Glutamatergic neuron (in vitro differentiated cells): ENCODE measurements around the gene PILRA. TPM values are rescaled to one million over a fixed set of nuclear protein-coding genes. Genes with fewer than 3 reads are reported as not detected.

ENCODE experiments used
- DNase-seq: peaks from one replicate; pipeline ENCODE4 v3.0.0; 2022
- H3K27ac Mint-ChIP-seq: one replicate; pipeline ENCODE4 v1.8.0; 2020; ENCODE audit warnings: mild to moderate bottlenecking, mixed read lengths, inconsistent platforms; ENCODE audit not compliant: unreplicated experiment
- H3K27me3 Mint-ChIP-seq: one replicate; pipeline ENCODE4 v1.8.0; 2020; ENCODE audit warnings: mild to moderate bottlenecking, moderate library complexity, mixed read lengths, inconsistent platforms; ENCODE audit not compliant: unreplicated experiment
- H3K36me3 Mint-ChIP-seq: one replicate; pipeline ENCODE4 v1.8.0; 2020; ENCODE audit warnings: mild to moderate bottlenecking, mixed read lengths, inconsistent platforms; ENCODE audit not compliant: unreplicated experiment
- H3K4me1 Mint-ChIP-seq: one replicate; pipeline ENCODE4 v1.8.0; 2020; ENCODE audit warnings: mild to moderate bottlenecking, low read depth, mixed read lengths, inconsistent platforms; ENCODE audit not compliant: unreplicated experiment
- H3K4me3 Mint-ChIP-seq: one replicate; pipeline ENCODE4 v1.8.0; 2020; ENCODE audit warnings: mild to moderate bottlenecking, mixed read lengths, inconsistent platforms; ENCODE audit not compliant: unreplicated experiment
- H3K9me3 Mint-ChIP-seq: one replicate; pipeline ENCODE4 v1.8.0; 2020; ENCODE audit warnings: mild to moderate bottlenecking, moderate library complexity, mixed read lengths, inconsistent platforms; ENCODE audit not compliant: unreplicated experiment
- CTCF ChIP-seq: fragments of 200-600 bp; sonication (generic); IDR thresholded peaks from one replicate; pipeline ENCODE4 v1.5.0; 2021; ENCODE audit not compliant: partially characterized antibody, unreplicated experiment
- total RNA-seq: library from RNA; stranded (reverse); fragmentation: NEBNext Ultra II Directional; extraction: Animal tissue kit (Norgen Biotek cat#: 25700); gene quantifications from one replicate; pipeline ENCODE4 v1.2.1, GENCODE V29; 2021; ENCODE audit not compliant: unreplicated experiment

The PILRA gene
- total RNA-seq, 1 donor from 2014 or later, result 12.5 TPM

- Mint-ChIP-seq H3K9me3 (peaks cover 3% of the 10 kb centered on the region), H3K36me3 (no peaks in the 10 kb centered on the region)
- TF ChIP-seq CTCF, result no peak
Measured at GRCh38 chr7:100411101-100411500, 37.8 kb downstream of the PILRA start.

GRCh38 chr7:100413346-100413745, 40.1 kb downstream of the PILRA start:
- DNase-seq, result no peak
- peaks cover 2% of the 10 kb centered on the region for H3K27me3 Mint-ChIP-seq
- H3K27ac Mint-ChIP-seq, result no peak overlapping the region
- H3K36me3 Mint-ChIP-seq, result no peaks in the 10 kb centered on the region
- peaks cover 1% of the 10 kb centered on the region for H3K9me3 Mint-ChIP-seq
- no peaks in the 10 kb centered on the region for H3K4me1 Mint-ChIP-seq
- H3K4me3 Mint-ChIP-seq, result no peak overlapping the region
- TF ChIP-seq CTCF, result no peak

More at GRCh38 chr7:100411101-100411500, 37.8 kb downstream of the PILRA start:
- no peak overlapping the region for H3K4me3 Mint-ChIP-seq
- no peak overlapping the region for H3K27ac Mint-ChIP-seq
- H3K4me1 Mint-ChIP-seq, result no peaks in the 10 kb centered on the region
- no peak for DNase-seq
- H3K27me3 Mint-ChIP-seq, result peaks cover 2% of the 10 kb centered on the region

GRCh38 chr7:100413889-100414288, 40.6 kb downstream of the PILRA start:
- no peak for TF ChIP-seq CTCF
- Mint-ChIP-seq H3K4me1 (no peaks in the 10 kb centered on the region), H3K27me3 (peaks cover 2% of the 10 kb centered on the region), H3K27ac (no peak overlapping the region), H3K4me3 (no peak overlapping the region), H3K36me3 (no peaks in the 10 kb centered on the region), H3K9me3 (peaks cover 1% of the 10 kb centered on the region)
- no peak for DNase-seq

- Mint-ChIP-seq H3K4me3 (no peak overlapping the region), H3K27ac (no peak overlapping the region), H3K27me3 (peaks cover 2% of the 10 kb centered on the region), H3K36me3 (no peaks in the 10 kb centered on the region), H3K4me1 (no peaks in the 10 kb centered on the region), H3K9me3 (peaks cover 1% of the 10 kb centered on the region)
- DNase-seq, result no peak
- TF ChIP-seq CTCF, result no peak
Measured at GRCh38 chr7:100415448-100415847, 42.2 kb downstream of the PILRA start.

- TF ChIP-seq CTCF, result peak; percentile 18
- no peaks in the 10 kb centered on the region for H3K36me3 Mint-ChIP-seq
Measured at GRCh38 chr7:100418930-100419659, 45.8 kb downstream of the PILRA start.

More at GRCh38 chr7:100418930-100419659, 45.8 kb downstream of the PILRA start:
- Mint-ChIP-seq H3K4me3 (no peak overlapping the region), H3K27ac (no peak overlapping the region), H3K9me3 (no peaks in the 10 kb centered on the region), H3K27me3 (no peaks in the 10 kb centered on the region), H3K4me1 (no peaks in the 10 kb centered on the region)
- no peak for DNase-seq
